HEK293T (cell line): ENCODE results near the gene RFPL4A.
"Not testable (repeated sequence)": the region's sequence is repeated elsewhere in the genome, so short reads cannot be mapped to it uniquely, and the experiment has no call there.

Experiments
- BHLHE40 ChIP-seq: fragments of 450-650 bp; IDR thresholded peaks from 2 replicates; pipeline ENCODE4 v1.6.1; 2016; ENCODE audit warnings: mild to moderate bottlenecking, moderate library complexity, borderline replicate concordance
- ELF4 ChIP-seq: fragments of 450-650 bp; IDR thresholded peaks from 2 replicates; pipeline ENCODE4 v1.6.1; 2017; ENCODE audit warnings: antibody characterized with exemption
- FOXA1 ChIP-seq: fragments of 450-650 bp; IDR thresholded peaks from 2 replicates; pipeline ENCODE4 v1.6.1; 2016; ENCODE audit warnings: mild to moderate bottlenecking
- L3MBTL2 ChIP-seq: fragments of 450-650 bp; conservative IDR thresholded peaks from 2 replicates; pipeline ENCODE4 v1.6.1; 2016; ENCODE audit warnings: mild to moderate bottlenecking
- LEF1 ChIP-seq: fragments of 450-650 bp; IDR thresholded peaks from 2 replicates; pipeline ENCODE4 v1.6.1; 2017; ENCODE audit warnings: mild to moderate bottlenecking, borderline replicate concordance
- PKNOX1 ChIP-seq: fragments of 450-650 bp; IDR thresholded peaks from 2 replicates; pipeline ENCODE4 v1.6.1; 2016
- SP1 ChIP-seq: fragments of 450-650 bp; IDR thresholded peaks from 2 replicates; pipeline ENCODE4 v1.6.1; 2017

- TF ChIP-seq FOXA1, L3MBTL2, ELF4, SP1, LEF1, PKNOX1, BHLHE40: not testable (repeated sequence)
These were observed 10.7 kb downstream of the RFPL4A start for GRCh38 chr19:55769632-55770031.
